ENCODE measurements around the gene ARID1A. TPM values are rescaled to one million over a fixed set of nuclear protein-coding genes. Genes with fewer than 3 reads are reported as not detected.

Gene ARID1A
- total and polyA plus RNA-seq, 2 experiments from 2014 or later = 50.0 to 104 TPM

DNA sequence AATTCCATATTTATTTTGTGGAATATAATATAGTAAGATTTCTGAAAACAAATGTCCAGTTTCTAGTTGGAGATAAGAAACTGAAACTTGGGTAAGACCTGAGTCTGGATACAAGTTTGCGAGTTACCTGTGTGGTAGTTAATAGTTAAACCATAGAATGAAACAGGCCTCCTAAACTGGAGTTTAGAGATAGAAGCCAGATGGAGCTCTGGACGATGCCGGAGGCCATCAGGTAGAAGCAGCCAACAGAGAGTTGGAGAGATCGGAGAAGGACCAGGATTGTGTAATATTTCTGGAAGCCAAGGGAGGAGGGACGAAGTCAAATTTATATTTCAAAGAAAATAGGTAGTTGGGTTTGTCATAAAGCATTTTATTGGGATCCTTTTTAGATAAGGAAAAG, 45.1 kb downstream of the ARID1A start:
- H3K4me3 ChIP-seq = no peak overlapping the region
- H3K4me2 ChIP-seq = no peak overlapping the region
- TF ChIP-seq STAT1 (IDR thresholded peaks at IDR 0.05; ENCODE audit: unreplicated experiment) (no peak), ZNF114 (CRISPR knock-in tag; IDR thresholded peaks at IDR 0.05) (no peak), ZNF331 (CRISPR knock-in tag; IDR thresholded peaks at IDR 0.05; ENCODE audit: low read depth) (no peak), POLR2AphosphoS5 (IDR thresholded peaks at IDR 0.05; ENCODE audit: low read depth) (no peak), CTCF (conservative IDR thresholded peaks at IDR 0.05; ENCODE audit: low read depth in 2 of 2) (no peak), CREB1 (CRISPR knock-in tag; IDR thresholded peaks at IDR 0.05; ENCODE audit: low read depth) (no peak), EZH2phosphoT487 (IDR thresholded peaks at IDR 0.05; ENCODE audit: unreplicated experiment) (no peak)
- TF ChIP-seq, protein P1, sequence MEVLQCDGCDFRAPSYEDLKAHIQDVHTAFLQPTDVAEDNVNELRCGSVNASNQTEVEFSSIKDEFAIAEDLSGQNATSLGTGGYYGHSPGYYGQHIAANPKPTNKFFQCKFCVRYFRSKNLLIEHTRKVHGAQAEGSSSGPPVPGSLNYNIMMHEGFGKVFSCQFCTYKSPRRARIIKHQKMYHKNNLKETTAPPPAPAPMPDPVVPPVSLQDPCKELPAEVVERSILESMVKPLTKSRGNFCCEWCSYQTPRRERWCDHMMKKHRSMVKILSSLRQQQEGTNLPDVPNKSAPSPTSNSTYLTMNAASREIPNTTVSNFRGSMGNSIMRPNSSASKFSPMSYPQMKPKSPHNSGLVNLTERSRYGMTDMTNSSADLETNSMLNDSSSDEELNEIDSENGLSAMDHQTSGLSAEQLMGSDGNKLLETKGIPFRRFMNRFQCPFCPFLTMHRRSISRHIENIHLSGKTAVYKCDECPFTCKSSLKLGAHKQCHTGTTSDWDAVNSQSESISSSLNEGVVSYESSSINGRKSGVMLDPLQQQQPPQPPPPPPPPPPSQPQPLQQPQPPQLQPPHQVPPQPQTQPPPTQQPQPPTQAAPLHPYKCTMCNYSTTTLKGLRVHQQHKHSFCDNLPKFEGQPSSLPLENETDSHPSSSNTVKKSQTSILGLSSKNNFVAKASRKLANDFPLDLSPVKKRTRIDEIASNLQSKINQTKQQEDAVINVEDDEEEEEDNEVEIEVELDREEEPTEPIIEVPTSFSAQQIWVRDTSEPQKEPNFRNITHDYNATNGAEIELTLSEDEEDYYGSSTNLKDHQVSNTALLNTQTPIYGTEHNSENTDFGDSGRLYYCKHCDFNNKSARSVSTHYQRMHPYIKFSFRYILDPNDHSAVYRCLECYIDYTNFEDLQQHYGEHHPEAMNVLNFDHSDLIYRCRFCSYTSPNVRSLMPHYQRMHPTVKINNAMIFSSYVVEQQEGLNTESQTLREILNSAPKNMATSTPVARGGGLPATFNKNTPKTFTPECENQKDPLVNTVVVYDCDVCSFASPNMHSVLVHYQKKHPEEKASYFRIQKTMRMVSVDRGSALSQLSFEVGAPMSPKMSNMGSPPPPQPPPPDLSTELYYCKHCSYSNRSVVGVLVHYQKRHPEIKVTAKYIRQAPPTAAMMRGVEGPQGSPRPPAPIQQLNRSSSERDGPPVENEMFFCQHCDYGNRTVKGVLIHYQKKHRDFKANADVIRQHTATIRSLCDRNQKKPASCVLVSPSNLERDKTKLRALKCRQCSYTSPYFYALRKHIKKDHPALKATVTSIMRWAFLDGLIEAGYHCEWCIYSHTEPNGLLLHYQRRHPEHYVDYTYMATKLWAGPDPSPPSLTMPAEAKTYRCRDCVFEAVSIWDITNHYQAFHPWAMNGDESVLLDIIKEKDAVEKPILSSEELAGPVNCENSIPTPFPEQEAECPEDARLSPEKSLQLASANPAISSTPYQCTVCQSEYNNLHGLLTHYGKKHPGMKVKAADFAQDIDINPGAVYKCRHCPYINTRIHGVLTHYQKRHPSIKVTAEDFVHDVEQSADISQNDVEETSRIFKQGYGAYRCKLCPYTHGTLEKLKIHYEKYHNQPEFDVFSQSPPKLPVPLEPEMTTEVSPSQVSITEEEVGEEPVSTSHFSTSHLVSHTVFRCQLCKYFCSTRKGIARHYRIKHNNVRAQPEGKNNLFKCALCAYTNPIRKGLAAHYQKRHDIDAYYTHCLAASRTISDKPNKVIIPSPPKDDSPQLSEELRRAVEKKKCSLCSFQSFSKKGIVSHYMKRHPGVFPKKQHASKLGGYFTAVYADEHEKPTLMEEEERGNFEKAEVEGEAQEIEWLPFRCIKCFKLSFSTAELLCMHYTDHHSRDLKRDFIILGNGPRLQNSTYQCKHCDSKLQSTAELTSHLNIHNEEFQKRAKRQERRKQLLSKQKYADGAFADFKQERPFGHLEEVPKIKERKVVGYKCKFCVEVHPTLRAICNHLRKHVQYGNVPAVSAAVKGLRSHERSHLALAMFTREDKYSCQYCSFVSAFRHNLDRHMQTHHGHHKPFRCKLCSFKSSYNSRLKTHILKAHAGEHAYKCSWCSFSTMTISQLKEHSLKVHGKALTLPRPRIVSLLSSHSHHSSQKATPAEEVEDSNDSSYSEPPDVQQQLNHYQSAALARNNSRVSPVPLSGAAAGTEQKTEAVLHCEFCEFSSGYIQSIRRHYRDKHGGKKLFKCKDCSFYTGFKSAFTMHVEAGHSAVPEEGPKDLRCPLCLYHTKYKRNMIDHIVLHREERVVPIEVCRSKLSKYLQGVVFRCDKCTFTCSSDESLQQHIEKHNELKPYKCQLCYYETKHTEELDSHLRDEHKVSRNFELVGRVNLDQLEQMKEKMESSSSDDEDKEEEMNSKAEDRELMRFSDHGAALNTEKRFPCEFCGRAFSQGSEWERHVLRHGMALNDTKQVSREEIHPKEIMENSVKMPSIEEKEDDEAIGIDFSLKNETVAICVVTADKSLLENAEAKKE (CRISPR knock-in tag; IDR thresholded peaks at IDR 0.05) = no peak
- TF ChIP-seq, protein P2, sequence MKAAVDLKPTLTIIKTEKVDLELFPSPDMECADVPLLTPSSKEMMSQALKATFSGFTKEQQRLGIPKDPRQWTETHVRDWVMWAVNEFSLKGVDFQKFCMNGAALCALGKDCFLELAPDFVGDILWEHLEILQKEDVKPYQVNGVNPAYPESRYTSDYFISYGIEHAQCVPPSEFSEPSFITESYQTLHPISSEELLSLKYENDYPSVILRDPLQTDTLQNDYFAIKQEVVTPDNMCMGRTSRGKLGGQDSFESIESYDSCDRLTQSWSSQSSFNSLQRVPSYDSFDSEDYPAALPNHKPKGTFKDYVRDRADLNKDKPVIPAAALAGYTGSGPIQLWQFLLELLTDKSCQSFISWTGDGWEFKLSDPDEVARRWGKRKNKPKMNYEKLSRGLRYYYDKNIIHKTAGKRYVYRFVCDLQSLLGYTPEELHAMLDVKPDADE (IDR thresholded peaks at IDR 0.05) = no peak
- peaks cover 34% of the 10 kb centered on the region for H3K36me3 ChIP-seq (ENCODE audit: insufficient read depth)
- Mint-ChIP-seq H3K27ac (no peak overlapping the region), H3K4me1 (peaks cover 26% of the 10 kb centered on the region), H3K9me3 (no peaks in the 10 kb centered on the region), H3K36me3 (ENCODE audit: low read depth) (peaks cover 75% of the 10 kb centered on the region), H3K27me3 (ENCODE audit: insufficient read depth, low read depth, poor library complexity) (peaks cover 8% of the 10 kb centered on the region), H3K4me3 (no peak overlapping the region)
- H4K20me1 ChIP-seq (replicated peaks; ENCODE audit: insufficient read depth) = peaks cover 49% of the 10 kb centered on the region
- no peak for DNase-seq (ENCODE audit: low spot score)
- no peak overlapping the region for H3K27ac ChIP-seq (ENCODE audit: low read depth)
- 0 out of 2 replicates have a peak, but pooled peaks cover 6% of the 10 kb centered on the region for H3F3A ChIP-seq (replicated peaks; ENCODE audit: low read depth)
- H2AFZ ChIP-seq = no peak overlapping the region
- peaks cover 76% of the 10 kb centered on the region for H3K79me2 ChIP-seq (replicated peaks; ENCODE audit: insufficient read depth)
- no peaks in the 10 kb centered on the region for H3K9me2 ChIP-seq (ENCODE audit: insufficient read depth)
- no peaks in the 10 kb centered on the region for H3K27me3 ChIP-seq (ENCODE audit: insufficient read depth)
- H3K4me1 ChIP-seq (ENCODE audit: insufficient read depth) = peaks cover 12% of the 10 kb centered on the region
- ATAC-seq = no peak

All from GM23338 (cell line).